Measurements from ENCODE around the gene ZNF436.

DNA sequence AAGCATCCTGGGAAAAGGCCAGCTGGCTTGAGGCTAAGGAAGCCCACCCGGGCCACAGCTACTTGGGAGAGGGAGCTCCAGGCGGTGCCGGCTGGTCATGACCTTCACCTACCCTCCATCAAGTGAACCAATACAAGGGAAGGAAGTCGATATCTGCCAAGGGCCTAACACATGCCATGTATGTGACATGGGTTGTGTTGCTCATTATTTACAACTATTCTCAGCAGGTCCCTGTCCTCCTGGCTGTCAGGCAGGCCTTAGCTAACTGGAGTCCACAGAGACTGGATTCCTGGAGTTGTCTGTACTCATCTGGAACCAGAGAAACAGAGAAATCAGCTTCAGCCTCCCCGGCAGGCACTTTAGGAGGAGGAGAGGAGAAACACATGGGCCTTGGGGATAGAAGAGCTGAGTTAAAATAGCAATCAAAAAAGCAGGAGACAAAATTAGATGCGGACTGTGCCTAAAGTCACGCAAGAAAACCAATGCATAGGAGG is 39.2 kb upstream of the ZNF436 start:
- TF ChIP-seq POLR2A (IDR thresholded peaks at IDR 0.05; ENCODE audit: control extremely low read depth in 1 of 2, low read depth in 2 of 2, low read length in 2 of 2) (no peak), CTCF (IDR thresholded peaks at IDR 0.05; ENCODE audit: control extremely low read depth in 1 of 3, insufficient read depth in 1 of 3, low read depth in 1 of 3, low read length in 3 of 3) (no peak)
